Hepatic stellate cell (primary cell): ENCODE data around the gene TMEM51.

Source experiments
- DNase-seq: peaks from one replicate; pipeline ENCODE4 v3.0.0; 2011; ENCODE audit warnings: low spot score

TMEM51 gene

DNA sequence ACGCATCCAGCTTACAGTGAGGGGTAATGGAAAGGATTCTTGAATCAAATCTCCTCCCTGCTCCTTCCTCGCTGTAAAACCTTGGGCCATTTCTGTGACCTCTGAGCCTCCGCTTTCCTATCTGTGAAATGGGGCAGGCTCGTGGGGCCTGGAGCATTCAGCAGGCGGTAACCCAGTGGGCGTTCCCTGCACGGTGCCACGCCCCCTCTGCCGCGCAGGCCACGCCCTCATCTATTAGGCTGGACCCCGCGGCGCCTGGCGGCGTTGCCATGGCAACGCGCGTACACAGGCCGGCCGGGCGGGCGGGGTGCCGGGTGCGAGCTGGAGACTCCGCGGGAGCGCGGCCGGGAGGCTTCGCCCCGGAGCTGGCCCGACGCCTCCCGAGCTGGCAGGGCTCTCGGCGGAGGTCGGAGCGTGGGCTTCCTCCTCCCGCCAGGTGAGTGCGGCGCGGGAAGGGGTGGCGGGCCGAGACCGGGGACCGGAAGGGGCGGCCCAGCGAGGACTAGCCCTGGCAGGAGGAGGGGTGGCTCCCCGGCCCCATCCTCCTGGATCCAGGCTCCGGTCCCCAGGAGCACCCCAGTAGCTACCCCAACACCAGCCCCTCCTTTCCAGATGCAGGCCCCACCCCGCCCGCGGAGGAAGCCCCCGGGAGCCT is 93.5 kb downstream of the TMEM51 start, which contains the start of gene FHAD1:
FHAD1 (plus strand) TSS at position 264 of the 655 bp plus-strand sequence. CDS start 4,562 bp downstream, outside the sequence.
- DNase-seq = peak; percentile 53

DNA sequence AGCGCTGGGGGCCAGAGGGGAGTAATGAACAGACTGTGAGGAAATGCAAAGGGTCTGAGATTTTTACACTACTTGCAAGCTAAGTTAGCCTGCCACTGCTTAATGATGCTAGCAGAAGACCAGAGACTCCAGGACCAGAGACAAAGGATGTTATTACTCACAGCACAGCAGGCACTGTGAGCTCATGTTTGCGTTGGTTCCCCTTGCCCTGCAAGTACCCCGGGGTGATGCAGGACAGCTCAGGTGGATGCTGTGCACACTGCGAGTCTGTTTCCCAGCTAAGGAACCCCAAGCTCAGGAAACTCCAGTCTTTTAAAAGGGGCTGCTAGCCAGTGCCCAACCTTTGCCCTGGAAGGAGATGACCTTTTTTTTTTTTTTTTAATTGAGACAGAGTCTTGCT is 94.7 kb downstream of the TMEM51 start:
- no peak for DNase-seq

DNA sequence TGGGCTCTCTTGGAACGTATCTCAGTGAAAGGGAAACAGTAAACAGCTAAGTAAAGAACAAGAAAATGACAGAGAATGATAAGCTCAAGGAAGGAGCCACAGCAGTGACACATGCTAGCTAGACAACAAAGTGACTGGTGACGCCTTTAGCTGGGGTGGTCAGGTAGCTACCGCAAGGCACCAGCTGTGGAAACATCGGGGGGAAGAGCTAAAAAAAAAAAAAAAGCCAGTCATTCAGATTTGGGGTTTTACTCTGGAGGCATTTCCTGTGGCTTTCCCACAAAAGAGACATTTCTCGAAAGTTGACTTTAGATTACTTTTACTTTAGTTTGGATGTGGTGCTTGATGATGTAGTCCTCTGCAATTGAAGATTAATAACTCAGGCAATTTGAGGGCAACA is 95.5 kb downstream of the TMEM51 start:
- DNase-seq = peak; percentile 26

DNA sequence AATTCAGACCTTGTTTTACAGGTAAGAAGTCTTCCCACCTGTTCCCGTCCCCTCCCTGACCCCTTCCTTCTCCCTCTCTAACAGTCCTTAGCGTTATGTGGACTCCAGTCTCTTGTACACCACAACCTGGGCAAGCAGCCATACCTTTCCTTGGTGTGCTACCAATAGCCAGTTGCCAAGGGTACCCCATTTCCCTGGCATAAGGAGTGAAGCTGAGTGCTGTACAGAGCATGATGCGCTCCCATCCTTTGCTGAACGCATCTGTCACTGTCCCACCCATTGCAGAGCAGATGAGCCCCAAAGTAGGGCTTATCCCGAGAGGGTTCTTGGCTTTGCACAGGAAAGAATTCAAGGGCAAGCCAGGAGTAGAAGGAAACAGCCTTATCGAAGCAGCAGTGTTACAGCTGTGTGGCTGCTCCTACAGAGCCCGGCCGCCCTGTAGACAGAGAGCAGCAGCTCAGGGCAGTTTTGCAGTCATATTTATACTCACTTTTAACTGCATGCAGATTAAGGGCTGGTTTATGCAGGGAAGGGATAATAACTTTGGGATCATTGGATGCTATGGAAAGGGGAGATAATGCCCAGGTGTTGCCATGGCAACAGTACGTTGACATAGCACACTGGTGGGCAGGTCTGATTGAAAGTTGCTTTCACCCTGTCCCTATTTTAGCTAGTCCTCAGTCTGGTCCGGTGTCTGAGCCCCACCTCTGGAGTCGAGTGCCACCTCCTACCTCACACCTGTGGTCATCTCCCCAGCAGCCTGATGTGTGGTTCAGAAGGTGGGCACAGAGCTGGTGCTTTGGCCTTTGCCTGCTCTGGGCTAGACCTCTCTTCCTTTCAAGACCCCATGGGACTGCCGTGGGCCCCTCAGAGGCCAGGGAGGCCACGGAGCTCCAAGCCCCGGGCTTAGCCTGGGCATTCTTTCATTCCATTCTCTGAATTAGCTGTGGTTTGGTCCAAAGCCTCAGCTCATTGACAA is 98.6 kb downstream of the TMEM51 start:
- no peak for DNase-seq

DNA sequence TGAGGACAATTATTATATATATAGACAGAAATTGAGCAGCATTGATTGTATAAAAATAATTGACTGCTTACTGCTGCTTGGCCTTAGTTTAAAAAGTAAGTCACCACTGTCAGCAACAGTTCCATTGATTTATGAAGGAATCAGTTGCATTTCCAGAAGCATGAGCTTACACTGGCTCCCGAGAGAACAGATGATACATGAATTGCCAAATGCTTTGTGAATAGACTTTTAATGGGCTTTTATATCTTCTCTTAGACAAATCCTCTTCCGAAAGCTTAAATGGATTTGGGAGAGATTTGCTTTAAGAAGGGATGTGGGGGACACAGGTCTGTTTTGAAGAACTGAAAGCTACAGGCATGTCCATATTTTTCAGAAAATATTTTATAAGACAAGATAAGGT is 101.0 kb downstream of the TMEM51 start:
- DNase-seq = no peak

DNA sequence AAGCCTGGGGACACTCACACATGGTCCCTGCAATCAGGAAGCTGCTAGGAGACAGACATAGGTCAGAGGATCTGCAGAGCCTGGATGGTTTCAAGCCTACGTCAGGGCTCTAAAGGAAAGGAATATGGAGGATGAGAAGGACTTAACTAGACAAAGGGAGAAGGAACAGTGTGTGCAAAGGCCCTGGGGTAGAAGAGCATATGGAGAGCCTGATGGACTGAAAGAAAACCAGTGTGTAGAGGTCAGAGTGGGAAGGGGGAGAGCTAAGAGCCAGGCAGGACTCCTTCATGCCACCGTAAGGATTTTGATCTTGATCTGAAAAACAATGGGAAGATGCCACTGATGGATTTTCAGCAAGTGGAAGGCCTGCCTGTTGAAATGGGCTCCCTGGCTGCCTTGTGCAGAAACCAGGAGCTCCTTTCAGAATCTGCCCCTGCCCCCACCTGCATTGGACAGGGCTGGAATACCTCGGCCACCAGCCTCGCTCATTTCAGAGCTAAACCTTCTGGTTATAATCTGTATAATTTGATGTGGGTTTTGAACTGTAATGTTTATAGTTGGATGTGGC is 102.1 kb downstream of the TMEM51 start:
- no peak for DNase-seq

DNA sequence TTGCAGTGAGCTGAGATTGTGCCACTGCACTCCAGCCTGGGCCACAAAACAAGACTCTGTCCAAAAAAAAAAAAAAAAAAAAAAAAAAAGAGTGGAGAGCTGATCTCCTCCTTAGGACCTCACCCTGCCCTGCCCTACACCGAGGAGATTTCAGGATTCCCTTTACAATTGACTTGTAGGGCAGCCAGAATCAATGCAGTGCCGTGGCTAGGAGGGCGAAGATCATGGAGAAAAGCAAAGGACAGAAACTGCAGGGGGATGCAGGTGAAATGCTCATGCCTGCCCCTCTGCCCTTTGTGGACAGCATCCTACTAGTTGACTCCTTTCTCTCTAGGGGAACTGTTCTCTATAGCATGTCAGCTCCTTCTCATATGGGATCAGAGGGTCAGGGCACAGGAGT is 103.0 kb downstream of the TMEM51 start:
- no peak for DNase-seq

GRCh38 chr1:15257309-15257708 is 103.8 kb downstream of the TMEM51 start:
- DNase-seq = no peak

DNA sequence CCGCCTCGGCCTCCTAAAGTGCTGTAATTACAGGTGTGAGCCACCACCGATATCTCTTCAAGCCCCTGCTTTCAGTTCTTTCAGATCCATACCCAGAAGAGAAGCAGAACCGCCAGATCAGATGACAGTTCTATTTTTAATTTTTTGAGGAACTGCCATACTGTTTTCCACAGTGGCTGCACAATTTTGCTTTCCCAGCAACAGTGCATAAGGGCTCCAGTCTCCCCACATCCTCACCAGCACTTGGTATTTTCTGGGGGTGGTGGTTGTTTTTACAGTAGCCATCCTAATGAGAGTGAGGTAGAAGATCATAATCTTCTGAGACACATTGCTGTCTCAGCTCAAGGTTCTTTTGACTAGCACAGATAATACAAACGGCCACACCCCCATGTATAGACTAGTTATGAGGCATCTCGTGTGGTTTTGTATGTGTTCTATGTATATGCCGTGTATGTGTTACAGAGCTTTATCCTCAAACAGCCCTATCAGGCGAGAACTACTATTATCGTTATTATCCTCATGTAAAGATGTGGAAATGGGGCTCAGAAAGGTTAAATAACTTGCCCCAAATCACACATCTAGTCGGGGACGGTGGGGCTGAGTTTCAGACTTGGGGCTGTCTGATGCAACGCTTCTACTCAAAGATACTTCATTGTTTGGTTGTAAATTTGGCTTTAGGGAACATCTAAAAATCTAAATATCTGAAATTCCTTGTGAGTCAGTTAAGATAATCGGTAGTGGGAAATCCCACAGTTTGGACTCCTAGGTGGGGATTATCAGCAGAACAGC is 105.5 kb downstream of the TMEM51 start:
- DNase-seq = no peak

DNA sequence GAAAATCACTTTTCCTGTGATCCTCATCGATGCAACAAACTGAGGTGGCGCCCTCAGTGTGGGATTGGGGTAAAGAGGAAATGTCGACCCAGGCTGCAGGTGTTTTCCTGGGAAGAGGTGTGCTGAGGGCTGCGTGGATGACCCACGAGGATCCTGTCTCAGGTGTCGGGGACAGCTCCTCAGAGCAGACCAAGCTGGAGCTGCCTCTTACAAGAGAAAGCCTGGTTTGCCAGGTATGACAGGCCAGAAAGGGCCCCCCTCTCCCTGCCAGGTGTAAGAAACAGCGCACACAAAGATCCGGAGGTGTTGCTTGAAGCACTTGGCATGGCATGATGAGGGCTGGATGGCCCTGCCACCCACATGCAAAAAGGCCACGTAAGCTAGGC is 106.1 kb downstream of the TMEM51 start:
- no peak for DNase-seq

DNA sequence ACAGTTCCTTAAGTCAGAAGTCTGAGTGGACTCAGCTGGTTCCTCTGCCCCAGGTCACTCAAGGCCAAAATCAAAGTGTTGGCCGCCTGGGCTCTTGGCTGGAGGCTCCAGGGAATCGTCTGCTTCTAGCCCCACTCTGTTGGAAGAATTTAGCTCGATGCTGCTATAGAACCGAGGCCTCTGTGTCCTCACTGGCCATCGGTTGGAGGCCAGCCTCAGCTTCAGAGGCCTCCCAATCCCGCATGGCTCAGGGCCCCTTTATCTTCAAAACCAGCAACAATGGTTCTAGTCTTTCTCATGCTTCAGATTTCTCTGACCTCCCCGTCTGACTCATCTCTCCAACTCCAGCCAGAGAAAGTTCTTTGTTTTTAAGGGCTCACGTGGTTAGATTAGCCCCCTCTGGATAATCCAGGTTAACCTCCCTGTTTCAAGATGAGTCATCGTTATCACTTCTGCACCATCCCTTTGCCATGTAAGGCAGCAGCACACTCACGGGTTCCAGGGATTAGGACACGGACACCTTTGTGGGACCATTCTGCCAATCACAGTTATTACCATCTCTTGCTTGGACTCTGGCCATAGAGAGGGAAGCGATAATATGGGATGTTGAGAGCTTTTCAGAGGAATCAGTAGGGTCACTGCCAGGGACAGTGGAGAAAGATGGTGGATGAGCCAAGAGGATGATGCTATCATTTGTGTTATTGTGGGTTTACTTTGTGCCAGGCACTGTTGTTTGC is 107.0 kb downstream of the TMEM51 start:
- peak; percentile 17 for DNase-seq

- peak; percentile 44 for DNase-seq
These were observed 107.8 kb downstream of the TMEM51 start for GRCh38 chr1:15261155-15262002.

- no peak for DNase-seq
These were observed 108.4 kb downstream of the TMEM51 start for GRCh38 chr1:15262003-15262377.

GRCh38 chr1:15262706-15263105 is 109.2 kb downstream of the TMEM51 start:
- no peak for DNase-seq

DNA sequence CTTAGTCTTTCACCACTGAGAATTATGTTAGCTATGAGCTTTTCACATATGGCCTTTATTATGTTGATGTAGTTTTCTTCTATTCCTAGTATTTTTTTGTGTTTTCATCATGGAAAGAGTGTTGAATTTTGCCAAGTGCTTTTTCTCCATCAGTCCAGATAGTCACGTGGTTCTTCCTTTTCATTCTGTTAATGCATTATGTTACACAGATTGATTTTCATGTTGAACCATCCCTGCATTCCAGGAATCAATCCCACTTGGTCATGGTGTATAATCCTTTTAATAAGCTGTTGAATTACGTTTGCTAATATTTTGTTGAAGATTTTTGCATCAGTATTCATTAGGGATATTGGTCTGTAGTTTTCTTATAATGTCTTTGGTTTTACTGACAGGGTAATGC is 111.2 kb downstream of the TMEM51 start:
- DNase-seq = no peak
